Erythroblast (primary cell): Measurements from ENCODE around the gene C2orf74.
"Not testable (repeated sequence)": the region's sequence is repeated elsewhere in the genome, so short reads cannot be mapped to it uniquely, and the experiment has no call there.

Source experiments
- DNase-seq, 2 experiments: peaks; one replicate each; lab custom pipeline; 2025; lab: John Stamatoyannopoulos, UW
- GATA1 ChIP-seq: IDR thresholded peaks from 2 replicates; pipeline ENCODE4 v1.6.1; 2011; ENCODE audit warnings: low read depth, mild to moderate bottlenecking, control low read depth, low read length, moderate library complexity
- POLR2A ChIP-seq: IDR thresholded peaks from 2 replicates; pipeline ENCODE4 v1.6.1; 2011; ENCODE audit warnings: mild to moderate bottlenecking, low read length

Gene C2orf74

DNA sequence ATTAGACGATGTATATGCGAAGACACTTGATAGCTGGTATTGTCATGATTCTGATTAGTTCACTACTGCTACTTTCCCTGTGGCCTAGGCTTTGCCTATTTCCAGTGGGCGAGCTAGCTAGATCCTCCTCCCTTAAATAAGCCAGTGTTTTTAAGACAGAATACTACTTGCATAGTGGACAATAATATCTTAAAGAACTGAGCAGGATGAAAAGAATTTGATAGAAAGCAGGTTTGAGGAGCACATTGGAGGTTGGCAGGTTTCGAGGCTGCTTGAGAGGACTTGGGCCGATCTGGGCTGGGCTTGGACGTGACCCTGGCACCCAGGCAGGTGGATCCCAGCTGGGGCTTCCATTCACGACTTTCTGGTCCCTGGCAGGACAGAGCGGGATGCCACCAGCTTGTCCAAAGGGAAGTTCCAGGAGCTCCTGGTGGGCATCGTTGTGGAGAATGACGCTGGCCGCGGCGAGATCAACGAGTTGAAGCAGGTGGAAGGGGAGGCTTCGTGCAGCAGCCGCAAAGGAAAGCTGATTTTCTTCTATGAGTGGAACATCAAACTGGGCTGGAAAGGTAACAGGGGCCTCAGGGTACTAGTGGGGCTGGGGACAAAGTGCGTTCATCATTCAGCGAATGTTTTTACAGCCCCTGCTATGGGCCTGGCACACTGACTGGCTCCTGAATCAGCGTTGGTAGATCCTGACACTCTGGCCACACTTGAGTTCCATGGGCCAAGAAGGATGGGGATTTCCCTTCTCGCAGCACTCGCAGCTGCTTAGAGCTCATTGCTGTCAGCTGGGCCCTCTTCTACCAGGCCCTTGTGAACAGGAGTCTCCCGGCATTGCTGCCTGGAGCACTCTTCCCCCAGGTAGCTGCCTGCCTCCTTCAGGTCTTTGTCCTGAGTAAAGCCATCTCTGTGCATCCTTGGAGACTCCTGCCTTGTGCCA is 16.9 kb downstream of the C2orf74 start:
- TF ChIP-seq POLR2A (no peak), GATA1 (no peak)
- DNase-seq = peak in 1 of 2 experiments; percentile 18

DNA sequence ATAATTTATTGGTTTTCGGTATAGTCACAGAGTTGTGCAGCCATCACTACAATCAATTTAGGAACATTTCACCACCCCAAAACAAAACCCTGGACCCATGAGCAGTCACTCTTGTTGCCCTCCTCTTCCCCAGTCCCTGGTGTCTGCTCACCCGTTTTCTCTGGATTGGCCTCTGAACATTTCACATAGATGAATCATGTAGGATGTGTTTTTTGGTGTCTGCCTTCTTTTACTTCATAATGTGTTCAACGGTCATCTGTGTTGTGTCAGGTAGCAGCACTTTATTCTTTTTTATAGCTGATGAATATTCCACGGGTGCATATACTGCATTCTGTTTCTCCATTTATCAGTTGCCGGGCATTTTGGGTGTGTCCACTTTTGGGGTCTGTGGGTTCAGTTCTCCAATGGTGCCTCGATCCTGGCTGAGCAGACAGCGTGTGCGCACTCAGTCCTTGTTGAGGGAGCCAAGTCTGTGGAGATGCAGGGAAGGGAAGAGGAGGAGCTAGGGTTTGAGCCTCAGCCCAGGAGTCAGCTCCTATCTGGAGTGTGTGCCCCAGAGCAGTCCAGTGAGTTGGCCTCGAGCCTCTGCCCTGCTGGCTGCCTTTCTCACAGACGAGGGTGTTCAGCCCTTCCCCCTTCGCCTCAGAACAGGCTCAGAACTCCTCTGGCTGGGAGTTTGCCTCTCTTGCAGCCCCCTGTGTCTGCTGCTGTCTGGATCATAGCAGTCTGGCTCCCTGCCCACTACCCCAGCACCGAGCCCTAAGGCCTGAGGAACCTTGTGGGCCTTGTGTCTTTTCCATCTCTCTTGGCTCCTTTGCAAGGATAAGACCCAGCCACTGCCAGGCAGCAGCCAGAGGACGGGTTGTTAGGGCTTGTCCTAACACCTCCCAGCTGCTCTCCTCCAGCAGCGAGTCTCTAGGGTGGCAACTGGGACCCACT is 18.0 kb downstream of the C2orf74 start:
- TF ChIP-seq GATA1 = no peak
- peak; percentile 49 for TF ChIP-seq POLR2A
- DNase-seq = peak; percentile 37 to 51

DNA sequence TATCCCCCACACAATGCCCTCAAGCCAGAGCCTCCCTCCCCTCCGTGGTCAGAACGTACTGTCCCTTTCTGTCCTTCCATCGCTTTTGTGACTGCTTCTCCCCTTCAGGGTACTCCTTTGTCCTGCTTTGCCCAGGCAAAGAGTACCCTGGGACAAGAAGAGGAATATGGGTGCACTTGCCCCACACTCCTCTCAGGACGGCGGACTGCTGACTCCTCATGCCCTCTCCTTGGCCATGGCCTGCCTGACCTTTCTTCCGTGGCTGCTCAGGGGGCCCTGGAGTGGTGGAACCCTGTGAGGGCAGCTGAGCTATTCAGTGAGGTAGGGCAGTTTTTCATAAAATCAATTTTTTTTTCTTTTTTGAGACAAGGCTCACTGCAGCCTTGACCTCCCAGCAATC is 18.7 kb downstream of the C2orf74 start:
- TF ChIP-seq GATA1 (no peak), POLR2A (no peak)
- no peak for DNase-seq

DNA sequence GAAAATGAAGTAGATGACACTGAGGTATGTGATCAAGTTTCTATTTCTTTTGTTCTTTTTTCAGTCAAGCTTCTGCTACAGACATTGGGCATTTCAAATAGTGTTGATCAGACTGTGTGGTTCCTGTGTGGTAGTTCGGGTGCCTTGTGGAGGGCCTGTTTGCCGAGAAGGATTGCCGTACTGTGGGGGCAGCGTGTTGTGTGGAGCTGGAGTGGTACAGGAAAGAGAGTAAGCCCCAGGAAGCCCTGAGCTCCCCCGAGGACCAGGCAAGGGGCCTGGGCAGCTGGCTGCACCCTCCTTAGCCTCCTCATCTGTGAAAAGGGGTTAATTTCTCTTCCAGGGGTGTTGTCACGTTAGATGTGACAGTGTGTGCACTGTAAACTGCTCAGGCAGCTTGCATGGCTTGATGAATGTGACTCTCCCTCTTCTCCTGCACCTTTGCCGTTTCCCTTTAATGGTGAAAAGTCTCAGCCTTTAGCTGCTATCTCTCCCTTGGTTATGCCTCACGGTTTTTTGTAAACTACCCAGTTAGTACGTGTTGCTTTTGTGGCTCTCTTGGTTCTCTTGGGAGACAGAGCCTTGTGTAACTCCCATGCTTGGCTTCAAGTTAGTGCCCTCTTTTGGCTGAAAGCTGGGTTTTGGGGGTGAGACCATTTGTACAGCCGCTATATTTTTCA is 19.5 kb downstream of the C2orf74 start:
- no peak for DNase-seq
- no peak for TF ChIP-seq POLR2A

DNA sequence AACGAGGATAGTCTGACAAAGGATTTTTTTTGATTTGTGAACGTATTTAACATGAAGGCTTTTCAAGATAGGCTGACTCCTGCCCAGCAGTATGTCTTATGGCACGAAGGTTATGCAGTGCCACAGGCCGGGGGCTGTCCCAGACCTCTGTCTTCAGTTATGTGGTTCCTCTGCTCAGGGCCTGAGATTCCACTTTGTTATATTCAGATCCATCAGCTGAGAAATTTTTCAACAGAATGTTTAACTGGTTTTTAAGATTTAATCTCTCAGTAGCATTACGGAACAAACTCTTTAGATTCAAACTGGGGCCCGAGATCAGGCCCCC is 20.0 kb downstream of the C2orf74 start:
- TF ChIP-seq POLR2A (no peak), GATA1 (no peak)
- DNase-seq = no peak

DNA sequence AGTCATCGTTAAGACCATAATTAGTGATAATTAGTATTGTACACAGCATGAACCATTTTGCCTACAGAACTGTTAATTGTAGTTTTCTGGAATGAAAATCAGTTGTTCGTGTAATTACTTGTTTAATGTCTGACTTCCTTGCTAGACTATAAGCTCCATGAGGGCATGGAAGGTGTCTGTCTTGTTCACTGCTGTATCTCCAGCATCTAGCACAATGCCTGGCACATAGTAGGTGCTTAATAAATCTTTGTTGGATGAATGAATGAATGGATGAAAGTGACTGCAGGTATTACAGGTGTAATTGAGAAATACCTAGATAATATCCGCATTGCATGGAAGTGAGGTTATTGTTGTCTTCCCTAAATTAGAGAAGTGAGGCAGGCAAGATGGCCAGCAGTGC is 21.8 kb downstream of the C2orf74 start:
- TF ChIP-seq POLR2A = no peak
- no peak for TF ChIP-seq GATA1
- DNase-seq = no peak

DNA sequence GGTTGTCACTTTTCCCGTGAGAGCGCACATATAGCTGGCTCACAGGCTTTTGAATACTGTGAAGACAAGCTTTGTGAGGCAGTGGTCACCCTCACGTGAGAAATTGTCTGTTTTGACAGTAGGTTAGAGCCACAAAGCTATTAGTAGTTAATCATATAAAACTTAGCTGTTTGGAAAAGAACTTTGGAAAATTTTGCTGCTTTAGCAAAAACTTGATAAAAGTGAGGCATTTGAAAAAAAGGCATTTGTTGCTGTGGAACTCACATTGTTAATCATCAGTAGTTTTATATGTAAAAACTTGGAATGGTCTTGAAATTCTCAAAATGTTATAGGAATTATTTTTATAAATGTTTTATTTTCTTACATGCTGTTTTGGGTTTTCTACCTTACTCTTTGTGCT is 22.3 kb downstream of the C2orf74 start:
- DNase-seq = no peak
- TF ChIP-seq GATA1 (no peak), POLR2A (no peak)

DNA sequence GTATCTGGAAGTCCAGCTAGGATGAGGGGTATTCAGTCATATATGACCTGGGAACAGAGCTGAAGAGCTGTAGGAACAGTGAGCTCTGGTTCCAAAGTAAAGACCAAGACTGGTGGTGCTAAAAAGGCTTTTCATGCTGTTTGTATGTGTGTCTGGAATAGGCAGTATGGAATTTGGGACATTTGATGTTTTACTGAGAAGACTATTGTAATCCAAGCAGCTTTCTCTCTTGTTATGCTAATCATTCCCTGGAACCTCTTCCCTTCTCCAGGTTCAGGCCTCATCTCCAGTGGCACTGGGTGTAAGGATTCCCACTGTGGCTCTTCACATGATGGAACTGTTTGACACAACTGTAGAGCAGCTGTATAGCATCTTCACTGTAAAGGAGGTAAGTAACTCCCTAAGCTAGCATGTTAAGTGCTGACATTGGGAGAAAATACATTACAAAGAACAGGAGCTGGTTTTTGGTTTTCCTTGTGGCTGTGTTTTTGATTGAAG is 23.3 kb downstream of the C2orf74 start:
- no peak for DNase-seq
- TF ChIP-seq POLR2A = no peak
- no peak for TF ChIP-seq GATA1

DNA sequence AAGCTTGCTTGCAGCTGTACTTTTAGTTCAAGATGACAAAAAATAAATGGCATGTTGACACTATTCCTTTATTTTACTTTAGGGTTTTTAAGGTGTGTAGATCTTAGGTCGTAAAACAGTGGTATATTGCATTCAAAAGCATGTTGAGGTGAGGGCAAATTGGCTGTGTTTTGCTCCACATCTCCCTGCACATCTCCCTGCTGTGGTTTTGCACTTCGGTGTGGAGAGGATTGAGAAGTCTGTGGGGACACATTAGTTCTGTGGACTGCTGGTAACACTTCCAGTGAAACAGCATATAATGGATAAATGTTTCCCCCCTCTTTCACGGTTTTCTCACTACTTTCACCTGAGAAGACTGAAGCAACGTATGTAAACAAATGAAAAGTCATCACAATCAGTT is 25.1 kb downstream of the C2orf74 start:
- DNase-seq = no peak
- TF ChIP-seq GATA1 (no peak), POLR2A (no peak)

DNA sequence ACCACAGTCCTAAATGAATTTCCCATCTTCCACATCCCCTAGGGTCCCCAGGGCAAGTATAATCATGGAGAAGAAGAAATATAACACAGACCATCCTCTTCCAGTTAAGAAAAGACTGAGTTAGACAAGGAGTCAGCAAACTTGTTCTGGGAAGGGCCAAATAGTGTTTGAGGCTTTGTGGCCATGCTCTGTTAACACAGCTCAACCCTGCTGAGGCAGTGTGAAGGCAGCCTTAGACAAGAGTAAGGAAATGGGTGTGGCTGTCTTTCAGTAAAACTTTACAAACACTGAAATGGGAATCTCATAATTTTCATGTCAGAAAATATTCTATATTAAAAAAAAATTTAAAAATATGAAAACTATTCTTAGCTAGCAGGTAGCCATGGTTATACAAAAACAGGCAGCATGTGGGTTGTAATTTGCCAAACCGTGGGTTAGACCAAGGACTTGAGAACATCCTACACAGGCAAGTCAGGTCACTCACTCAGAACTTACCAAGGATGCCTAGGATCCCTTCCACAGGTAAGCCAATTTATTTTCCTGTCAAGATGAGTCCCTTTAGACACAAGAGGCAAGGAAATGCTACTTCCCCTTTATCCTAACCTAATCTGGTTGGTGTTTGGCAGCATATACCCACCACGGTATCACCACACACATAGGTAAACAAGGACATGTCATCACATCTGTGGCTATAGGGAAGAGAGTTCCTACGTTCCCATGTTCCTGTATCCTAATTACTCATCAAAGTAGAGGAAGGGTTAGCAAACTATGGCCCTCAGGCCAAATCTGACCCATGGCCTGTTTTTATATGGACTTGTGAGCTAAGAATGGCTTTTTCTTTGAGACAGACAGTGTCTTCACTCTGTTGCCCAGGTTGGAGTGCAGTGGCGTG is 31.9 kb downstream of the C2orf74 start:
- TF ChIP-seq GATA1 (no peak), POLR2A (no peak)
- no peak for DNase-seq

DNA sequence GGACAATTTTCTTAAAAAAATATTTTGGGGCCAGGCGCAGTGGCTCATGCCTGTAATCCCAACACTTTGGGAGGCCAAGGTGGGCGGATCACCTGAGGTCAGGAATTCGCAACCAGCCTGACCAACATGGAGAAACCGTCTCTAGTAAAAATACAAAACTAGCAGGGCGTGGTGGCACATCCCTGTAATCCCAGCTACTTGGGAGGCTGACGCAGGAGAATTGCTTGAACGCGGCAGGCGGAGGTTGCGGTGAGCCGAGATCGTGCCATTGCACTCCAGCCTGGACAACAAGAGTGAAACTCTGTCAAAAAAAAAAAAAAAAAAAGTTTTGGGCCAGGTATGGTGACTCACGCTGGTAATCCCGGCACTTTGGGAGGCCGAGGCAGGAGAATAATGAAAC is 32.7 kb downstream of the C2orf74 start:
- not testable (repeated sequence) for DNase-seq

DNA sequence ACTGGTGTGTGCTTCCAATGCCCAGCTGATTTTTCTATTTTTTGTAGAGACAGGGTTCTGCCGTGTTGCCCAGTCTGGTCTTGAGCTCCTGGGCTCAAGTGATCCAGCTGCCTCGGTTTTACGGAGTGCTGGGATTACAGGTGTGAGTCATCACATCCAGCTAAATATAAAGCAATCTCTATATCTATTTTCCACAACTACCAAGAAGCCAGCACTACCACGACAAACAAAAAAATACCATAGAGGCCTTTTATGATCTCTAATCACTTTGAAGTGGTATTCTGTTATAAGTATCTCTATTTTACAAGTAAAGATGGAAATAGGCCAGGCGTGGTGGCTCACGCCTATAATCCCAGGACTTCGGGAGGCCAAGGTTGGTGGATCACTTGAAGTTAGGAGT is 34.7 kb downstream of the C2orf74 start:
- no peak for DNase-seq

More for the DNA sequence above, 34.7 kb downstream of the C2orf74 start:
- TF ChIP-seq GATA1 (no peak), POLR2A (no peak)
